Osteocyte (in vitro differentiated cells): Measurements from ENCODE around the gene C12orf57. TPM values are rescaled to one million over a fixed set of nuclear protein-coding genes. Genes with fewer than 3 reads are reported as not detected.

Source experiments
- DNase-seq: peaks from one replicate; pipeline ENCODE4 v3.0.0; 2021; ENCODE audit warnings: mixed read lengths; ENCODE audit not compliant: unreplicated experiment; ENCODE audit errors: extremely low spot score
- H3K27ac Mint-ChIP-seq: one replicate; pipeline ENCODE4 v1.8.0; 2021; ENCODE audit warnings: mild to moderate bottlenecking, mixed read lengths; ENCODE audit not compliant: unreplicated experiment
- H3K27me3 Mint-ChIP-seq: one replicate; pipeline ENCODE4 v1.8.0; 2021; ENCODE audit warnings: mixed read lengths; ENCODE audit not compliant: unreplicated experiment
- H3K36me3 Mint-ChIP-seq: one replicate; pipeline ENCODE4 v1.8.0; 2021; ENCODE audit warnings: mixed read lengths; ENCODE audit not compliant: unreplicated experiment
- H3K4me1 Mint-ChIP-seq: one replicate; pipeline ENCODE4 v1.8.0; 2021; ENCODE audit warnings: mixed read lengths; ENCODE audit not compliant: unreplicated experiment
- H3K4me3 Mint-ChIP-seq: one replicate; pipeline ENCODE4 v1.8.0; 2021; ENCODE audit warnings: mild to moderate bottlenecking, moderate library complexity, mixed read lengths; ENCODE audit not compliant: unreplicated experiment
- H3K9me3 Mint-ChIP-seq: one replicate; pipeline ENCODE4 v1.8.0; 2021; ENCODE audit warnings: mixed read lengths; ENCODE audit not compliant: unreplicated experiment
- CTCF ChIP-seq: fragments of 200-600 bp; sonication (generic); IDR thresholded peaks from 2 replicates; pipeline ENCODE4 v1.5.0; 2021; ENCODE audit warnings: antibody characterized with exemption, mild to moderate bottlenecking, moderate library complexity
- total RNA-seq: library from RNA; stranded (reverse); gene quantifications from 2 replicates; pipeline ENCODE4 v1.2.1, GENCODE V29; 2021

Gene C12orf57
- total RNA-seq, 1 donor from 2014 or later, result 309 TPM

- Mint-ChIP-seq H3K4me3 (no peak overlapping the region), H3K4me1 (peaks cover 35% of the 10 kb centered on the region), H3K36me3 (peaks cover 3% of the 10 kb centered on the region), H3K9me3 (no peaks in the 10 kb centered on the region), H3K27ac (no peak overlapping the region), H3K27me3 (no peaks in the 10 kb centered on the region)
- DNase-seq, result no peak
- TF ChIP-seq CTCF, result no peak
Measured at GRCh38 chr12:6921996-6922946, 21.6 kb upstream of the C12orf57 start.

GRCh38 chr12:6923003-6923732 is 20.7 kb upstream of the C12orf57 start:
- peaks cover 3% of the 10 kb centered on the region for H3K36me3 Mint-ChIP-seq
- no peak overlapping the region for H3K4me3 Mint-ChIP-seq

GRCh38 chr12:6923851-6924250 is 20.0 kb upstream of the C12orf57 start:
- no peaks in the 10 kb centered on the region for H3K9me3 Mint-ChIP-seq
- peaks cover 39% of the 10 kb centered on the region for H3K4me1 Mint-ChIP-seq
- H3K27ac Mint-ChIP-seq, result peak overlapping the region; percentile 99
- TF ChIP-seq CTCF, result no peak
- no peaks in the 10 kb centered on the region for H3K27me3 Mint-ChIP-seq
- no peak overlapping the region for H3K4me3 Mint-ChIP-seq
- no peak for DNase-seq
- peaks cover 3% of the 10 kb centered on the region for H3K36me3 Mint-ChIP-seq

More at GRCh38 chr12:6923003-6923732, 20.7 kb upstream of the C12orf57 start:
- DNase-seq, result no peak
- no peaks in the 10 kb centered on the region for H3K9me3 Mint-ChIP-seq
- H3K27me3 Mint-ChIP-seq, result no peaks in the 10 kb centered on the region
- no peak overlapping the region for H3K27ac Mint-ChIP-seq
- no peak for TF ChIP-seq CTCF
- peaks cover 35% of the 10 kb centered on the region for H3K4me1 Mint-ChIP-seq

- Mint-ChIP-seq H3K4me3 (peak overlapping the region; percentile 86), H3K36me3 (no peaks in the 10 kb centered on the region)
- TF ChIP-seq CTCF, result no peak
Measured at GRCh38 chr12:6925239-6925539, 18.6 kb upstream of the C12orf57 start.

More at GRCh38 chr12:6925239-6925539, 18.6 kb upstream of the C12orf57 start:
- no peak for DNase-seq
- Mint-ChIP-seq H3K4me1 (peaks cover 52% of the 10 kb centered on the region), H3K27me3 (no peaks in the 10 kb centered on the region), H3K27ac (peak overlapping the region; percentile 99), H3K9me3 (no peaks in the 10 kb centered on the region)
